ENCODE measurements around the gene PSTPIP2.

- TF ChIP-seq ATF3 (IDR thresholded peaks at IDR 0.05) (no peak), SP1 (IDR thresholded peaks at IDR 0.05) (no peak), GABPA (IDR thresholded peaks at IDR 0.05 in 1 of 2, conservative IDR thresholded peaks at IDR 0.05 in 1 of 2) (no peak), FOXA1 (IDR thresholded peaks at IDR 0.05) (no peak), EGR1 (IDR thresholded peaks at IDR 0.05; ENCODE audit: low read depth in 2 of 2) (no peak), NR2F2 (IDR thresholded peaks at IDR 0.05) (no peak), YY1 (IDR thresholded peaks at IDR 0.05) (no peak), MAX (IDR thresholded peaks at IDR 0.05) (no peak)
- TF ChIP-seq, protein P1, sequence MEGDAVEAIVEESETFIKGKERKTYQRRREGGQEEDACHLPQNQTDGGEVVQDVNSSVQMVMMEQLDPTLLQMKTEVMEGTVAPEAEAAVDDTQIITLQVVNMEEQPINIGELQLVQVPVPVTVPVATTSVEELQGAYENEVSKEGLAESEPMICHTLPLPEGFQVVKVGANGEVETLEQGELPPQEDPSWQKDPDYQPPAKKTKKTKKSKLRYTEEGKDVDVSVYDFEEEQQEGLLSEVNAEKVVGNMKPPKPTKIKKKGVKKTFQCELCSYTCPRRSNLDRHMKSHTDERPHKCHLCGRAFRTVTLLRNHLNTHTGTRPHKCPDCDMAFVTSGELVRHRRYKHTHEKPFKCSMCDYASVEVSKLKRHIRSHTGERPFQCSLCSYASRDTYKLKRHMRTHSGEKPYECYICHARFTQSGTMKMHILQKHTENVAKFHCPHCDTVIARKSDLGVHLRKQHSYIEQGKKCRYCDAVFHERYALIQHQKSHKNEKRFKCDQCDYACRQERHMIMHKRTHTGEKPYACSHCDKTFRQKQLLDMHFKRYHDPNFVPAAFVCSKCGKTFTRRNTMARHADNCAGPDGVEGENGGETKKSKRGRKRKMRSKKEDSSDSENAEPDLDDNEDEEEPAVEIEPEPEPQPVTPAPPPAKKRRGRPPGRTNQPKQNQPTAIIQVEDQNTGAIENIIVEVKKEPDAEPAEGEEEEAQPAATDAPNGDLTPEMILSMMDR (IDR thresholded peaks at IDR 0.05; ENCODE audit: low read depth, low read length, missing input control), result no peak
- TF ChIP-seq, protein P2, sequence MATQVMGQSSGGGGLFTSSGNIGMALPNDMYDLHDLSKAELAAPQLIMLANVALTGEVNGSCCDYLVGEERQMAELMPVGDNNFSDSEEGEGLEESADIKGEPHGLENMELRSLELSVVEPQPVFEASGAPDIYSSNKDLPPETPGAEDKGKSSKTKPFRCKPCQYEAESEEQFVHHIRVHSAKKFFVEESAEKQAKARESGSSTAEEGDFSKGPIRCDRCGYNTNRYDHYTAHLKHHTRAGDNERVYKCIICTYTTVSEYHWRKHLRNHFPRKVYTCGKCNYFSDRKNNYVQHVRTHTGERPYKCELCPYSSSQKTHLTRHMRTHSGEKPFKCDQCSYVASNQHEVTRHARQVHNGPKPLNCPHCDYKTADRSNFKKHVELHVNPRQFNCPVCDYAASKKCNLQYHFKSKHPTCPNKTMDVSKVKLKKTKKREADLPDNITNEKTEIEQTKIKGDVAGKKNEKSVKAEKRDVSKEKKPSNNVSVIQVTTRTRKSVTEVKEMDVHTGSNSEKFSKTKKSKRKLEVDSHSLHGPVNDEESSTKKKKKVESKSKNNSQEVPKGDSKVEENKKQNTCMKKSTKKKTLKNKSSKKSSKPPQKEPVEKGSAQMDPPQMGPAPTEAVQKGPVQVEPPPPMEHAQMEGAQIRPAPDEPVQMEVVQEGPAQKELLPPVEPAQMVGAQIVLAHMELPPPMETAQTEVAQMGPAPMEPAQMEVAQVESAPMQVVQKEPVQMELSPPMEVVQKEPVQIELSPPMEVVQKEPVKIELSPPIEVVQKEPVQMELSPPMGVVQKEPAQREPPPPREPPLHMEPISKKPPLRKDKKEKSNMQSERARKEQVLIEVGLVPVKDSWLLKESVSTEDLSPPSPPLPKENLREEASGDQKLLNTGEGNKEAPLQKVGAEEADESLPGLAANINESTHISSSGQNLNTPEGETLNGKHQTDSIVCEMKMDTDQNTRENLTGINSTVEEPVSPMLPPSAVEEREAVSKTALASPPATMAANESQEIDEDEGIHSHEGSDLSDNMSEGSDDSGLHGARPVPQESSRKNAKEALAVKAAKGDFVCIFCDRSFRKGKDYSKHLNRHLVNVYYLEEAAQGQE (IDR thresholded peaks at IDR 0.05), result no peak
Measured at GRCh38 chr18:46054956-46055837, 16.9 kb downstream of the PSTPIP2 start.
